ENCODE results near the gene GPR137C.
A peak's percentile ranks its signal among the peaks of the same experiment; 100 is the strongest.
"Not testable (repeated sequence)": the region's sequence is repeated elsewhere in the genome, so short reads cannot be mapped to it uniquely, and the experiment has no call there.

The GPR137C gene

GRCh38 chr14:52563120-52563519 lies 10.5 kb downstream of the GPR137C start:
- no peak for DNase-seq (ENCODE audit: low read depth in 3 of 3)

DNA sequence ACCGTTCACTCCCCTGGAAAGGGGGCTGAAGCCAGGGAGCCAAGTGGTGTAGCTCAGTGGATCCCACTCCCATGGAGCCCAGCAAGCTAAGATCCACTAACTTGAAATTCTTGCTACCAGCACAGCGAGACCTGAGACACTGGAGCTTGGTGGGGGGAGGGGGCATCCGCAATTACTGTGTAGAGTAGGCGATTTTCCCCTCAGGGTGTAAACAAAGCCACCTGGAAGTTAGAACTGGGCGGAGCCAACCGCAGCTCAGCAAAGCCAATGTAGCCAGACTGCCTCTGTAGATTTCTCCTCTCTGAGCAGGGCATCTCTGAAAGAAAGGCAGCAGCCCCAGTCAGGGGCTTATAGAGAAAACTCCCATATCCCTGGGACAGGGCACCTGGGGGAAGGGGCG lies 15.8 kb downstream of the GPR137C start:
- not testable (repeated sequence) for DNase-seq (ENCODE audit: low read depth in 3 of 3)

DNA sequence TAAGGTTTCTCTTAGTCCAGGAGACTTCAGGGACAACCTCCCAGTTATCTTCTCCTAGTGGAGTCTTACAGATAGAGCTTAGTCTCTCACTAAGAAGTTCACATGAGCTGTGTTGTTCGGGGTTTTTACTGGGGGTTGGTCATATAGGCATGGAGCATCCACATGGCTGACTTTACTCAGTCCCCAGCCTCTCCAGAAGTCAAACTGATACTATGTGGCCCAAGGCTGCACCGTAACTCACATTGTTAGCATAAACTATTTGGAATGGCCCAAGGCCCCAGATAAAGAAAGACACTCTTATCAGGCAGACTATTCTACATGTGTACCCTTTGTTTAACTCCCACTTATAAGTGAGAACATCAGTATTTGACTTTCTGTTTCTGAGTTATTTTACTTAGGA lies 23.2 kb downstream of the GPR137C start:
- DNase-seq (ENCODE audit: low read depth in 3 of 3) = no peak

- no peak for DNase-seq (ENCODE audit: low read depth in 3 of 3)
Observed at GRCh38 chr14:52583544-52583943, 30.9 kb downstream of the GPR137C start.

- no peak for DNase-seq (ENCODE audit: low read depth in 3 of 3)
Observed at GRCh38 chr14:52589646-52590045, 37.0 kb downstream of the GPR137C start.

- DNase-seq (ENCODE audit: low read depth in 3 of 3) = no peak
Observed at GRCh38 chr14:52590318-52590717, 37.7 kb downstream of the GPR137C start.

GRCh38 chr14:52596320-52596719 lies 43.7 kb downstream of the GPR137C start:
- DNase-seq (ENCODE audit: low read depth in 3 of 3) = no peak

DNA sequence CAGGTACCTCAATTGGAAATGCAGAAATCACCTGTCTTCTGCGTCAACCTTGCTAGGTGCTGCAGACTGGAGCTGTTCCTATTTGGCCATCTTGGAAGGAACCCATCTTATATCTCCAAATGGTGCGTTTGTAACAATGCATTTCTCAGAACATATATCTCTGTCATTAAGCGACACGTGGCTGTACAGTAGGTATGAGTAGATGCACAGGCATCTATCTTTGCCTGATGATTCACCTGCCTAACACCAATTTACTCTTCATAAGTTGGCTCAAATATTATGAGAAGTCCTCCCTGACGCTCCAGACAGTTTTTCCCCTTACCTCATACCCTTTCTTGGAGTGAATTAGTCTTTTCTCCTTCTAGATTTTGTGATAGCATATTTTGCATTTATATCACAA lies 44.2 kb downstream of the GPR137C start:
- no peak for DNase-seq (ENCODE audit: low read depth in 3 of 3)

- no peak for DNase-seq (ENCODE audit: low read depth in 3 of 3)
Observed at GRCh38 chr14:52598568-52598967, 45.9 kb downstream of the GPR137C start.

GRCh38 chr14:52599974-52600373 lies 47.3 kb downstream of the GPR137C start:
- no peak for DNase-seq (ENCODE audit: low read depth in 3 of 3)

- no peak for DNase-seq (ENCODE audit: low read depth in 3 of 3)
Observed at GRCh38 chr14:52602131-52602530, 49.5 kb downstream of the GPR137C start.

GRCh38 chr14:52607061-52607460 lies 54.4 kb downstream of the GPR137C start:
- no peak for DNase-seq (ENCODE audit: low read depth in 3 of 3)

DNA sequence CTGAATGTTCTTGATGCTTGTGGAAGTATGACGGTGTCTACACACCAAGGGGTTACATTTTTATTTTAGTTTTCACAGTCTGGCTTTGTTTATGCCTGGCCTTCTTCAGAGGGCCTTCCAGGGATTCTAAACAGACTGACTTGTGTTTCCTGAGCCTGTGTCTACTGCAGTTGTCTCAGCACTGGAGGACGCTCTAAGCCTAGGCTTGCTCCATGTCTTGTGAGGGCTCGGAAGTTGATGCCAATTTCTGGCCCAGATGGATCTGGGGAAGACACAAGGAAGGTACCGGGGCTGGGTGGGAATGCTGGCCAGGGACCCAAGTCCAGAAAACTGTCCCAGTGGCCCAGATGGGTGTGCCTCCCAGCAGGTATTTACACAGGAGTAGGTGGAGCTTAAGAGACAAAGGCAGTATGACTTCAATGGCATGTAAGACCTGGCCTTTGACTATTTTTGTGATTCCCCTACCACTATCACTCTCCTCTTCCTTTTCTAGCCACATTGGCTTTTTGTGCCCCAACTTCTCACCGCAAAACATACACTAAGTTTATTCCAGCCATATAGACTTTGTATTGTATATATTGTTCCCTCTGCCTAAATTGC lies 56.9 kb downstream of the GPR137C start:
- DNase-seq (ENCODE audit: low read depth in 3 of 3) = no peak

GRCh38 chr14:52610187-52610586 lies 57.6 kb downstream of the GPR137C start:
- DNase-seq (ENCODE audit: low read depth in 3 of 3) = no peak

GRCh38 chr14:52618602-52619001 lies 66.0 kb downstream of the GPR137C start:
- DNase-seq (ENCODE audit: low read depth in 3 of 3) = no peak

- no peak for DNase-seq (ENCODE audit: low read depth in 3 of 3)
Observed at GRCh38 chr14:52619687-52620086, 67.1 kb downstream of the GPR137C start.

- DNase-seq (ENCODE audit: low read depth in 3 of 3) = peak; percentile 2 to 12 (median 7)
Observed at GRCh38 chr14:52640137-52640536, 87.5 kb downstream of the GPR137C start.

DNA sequence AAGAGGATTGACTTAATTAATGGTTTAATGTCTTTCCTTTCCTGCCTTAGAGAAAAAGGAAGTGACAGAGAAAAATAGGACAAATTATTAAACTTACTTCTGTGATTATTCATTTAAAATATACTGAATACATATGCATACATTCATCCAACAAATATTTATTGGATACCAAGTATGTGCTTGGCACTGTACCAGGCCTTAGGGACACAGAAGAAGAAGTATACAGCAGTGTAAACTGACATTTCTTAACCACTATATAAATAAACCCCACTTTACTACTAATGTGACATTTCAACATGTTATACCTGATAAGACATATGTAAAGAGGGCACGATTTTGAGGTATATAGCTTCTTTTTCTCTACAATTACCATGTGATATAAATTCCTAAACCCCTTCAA lies 89.1 kb downstream of the GPR137C start:
- no peak for DNase-seq (ENCODE audit: low read depth in 3 of 3)

DNA sequence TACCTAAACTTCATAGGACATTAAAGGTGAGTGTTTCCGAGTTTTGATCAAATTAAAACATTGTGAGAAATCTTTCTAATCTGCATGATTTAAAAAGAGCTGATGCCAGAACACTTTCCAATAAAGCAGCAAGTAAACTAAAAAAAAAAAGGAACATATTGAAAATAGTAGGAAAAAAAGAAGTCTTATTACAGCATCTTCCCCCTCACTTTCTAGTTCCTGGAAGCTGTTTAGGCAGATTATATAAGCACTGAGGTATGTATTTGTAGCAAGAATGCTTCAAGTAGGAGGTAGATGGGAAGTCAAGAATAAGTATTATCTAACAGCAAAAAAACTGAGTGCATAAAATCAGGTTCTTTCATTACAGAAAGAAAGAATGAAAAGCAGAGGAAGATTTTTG lies 96.9 kb downstream of the GPR137C start:
- no peak for DNase-seq (ENCODE audit: low read depth in 3 of 3)

DNA sequence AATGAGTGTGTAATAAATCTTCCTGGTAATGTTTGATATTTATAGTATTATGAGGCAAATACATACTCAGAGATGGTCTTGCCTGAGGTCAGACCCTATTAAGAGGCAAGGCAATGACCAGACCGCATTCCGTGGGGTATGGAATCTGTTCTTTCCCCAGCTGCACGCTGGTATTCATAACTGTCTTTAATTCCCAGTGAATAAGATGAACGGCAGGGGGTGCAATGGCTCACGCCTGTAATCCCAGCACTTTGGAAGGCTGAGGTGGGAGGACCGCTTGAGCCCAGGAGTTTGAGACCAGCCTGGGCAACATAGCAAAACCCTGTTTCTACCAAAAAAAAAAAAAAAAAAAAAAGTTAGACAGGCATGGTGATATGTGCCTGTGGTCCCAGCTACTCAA lies 98.1 kb downstream of the GPR137C start:
- DNase-seq (ENCODE audit: low read depth in 3 of 3) = no peak

- DNase-seq (ENCODE audit: low read depth in 3 of 3) = no peak
Observed at GRCh38 chr14:52656905-52657304, 104.3 kb downstream of the GPR137C start.

DNA sequence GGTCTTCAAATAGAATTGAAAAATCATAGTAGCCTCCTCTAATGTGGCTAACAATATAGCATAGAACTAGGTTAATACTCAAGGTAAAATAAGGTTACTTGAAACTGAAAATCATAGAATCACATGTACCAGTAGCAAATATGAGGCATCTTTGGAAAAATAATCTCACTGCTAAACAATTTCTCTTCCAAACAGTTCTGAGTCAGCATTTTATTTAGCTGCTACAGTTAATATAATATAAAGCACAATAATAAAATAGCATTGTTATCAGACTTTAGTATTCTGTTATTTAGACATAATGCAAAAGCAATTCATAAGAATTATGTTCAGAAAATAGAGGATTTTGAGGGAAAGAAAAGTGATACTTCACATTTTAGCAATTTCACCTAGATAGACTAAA lies 107.7 kb downstream of the GPR137C start:
- DNase-seq (ENCODE audit: low read depth in 3 of 3) = no peak

DNA sequence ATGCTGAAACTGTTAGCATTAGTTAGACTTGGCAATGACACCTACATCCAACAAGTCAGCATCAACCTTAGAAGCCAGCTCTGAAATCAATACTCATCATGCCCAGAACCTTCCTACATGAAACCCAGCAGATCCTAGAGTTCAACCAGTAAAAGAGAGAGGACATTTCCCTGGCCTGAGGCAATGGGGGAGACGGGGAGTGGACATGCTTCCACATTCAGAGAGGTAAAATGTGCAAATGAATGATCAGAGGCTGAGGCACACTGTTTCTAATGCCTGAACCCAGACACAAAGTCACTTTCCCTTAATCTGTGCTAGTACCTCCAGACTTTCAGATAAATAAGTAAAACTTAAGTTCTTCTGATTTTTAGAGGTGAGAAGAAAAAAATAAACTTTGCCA lies 108.2 kb downstream of the GPR137C start:
- no peak for DNase-seq (ENCODE audit: low read depth in 3 of 3)

GRCh38 chr14:52661314-52661713 lies 108.7 kb downstream of the GPR137C start:
- DNase-seq (ENCODE audit: low read depth in 3 of 3) = no peak

Measured in stimulated activated CD4-positive, alpha-beta T cell treated with anti-CD3 and anti-CD28 coated beads, TNF-alpha, amount 100 ng/mL, for 48 hours (primary cell).